BLaER1 treated with 17β-estradiol and CSF1 and Interleukin-3, amounts not matched to agents 10 nM and 100 nM (cell line): ENCODE measurements around the gene OR1N1.

Experiments used
- H3K27ac ChIP-seq, 11 experiments: shearing (Covaris generic); formaldehyde crosslinking; 2 replicates each; pipeline ENCODE4 v1.8.1; 2022
- H3K27me3 ChIP-seq, 11 experiments: shearing (Covaris generic); formaldehyde crosslinking; 2 replicates each; pipeline ENCODE4 v1.8.1; 2022
- H3K36me3 ChIP-seq, 11 experiments: shearing (Covaris generic); formaldehyde crosslinking; 2 replicates each; pipeline ENCODE4 v1.8.1; 2022
- H3K4me1 ChIP-seq, 10 experiments: shearing (Covaris generic); formaldehyde crosslinking; 2 replicates each; pipeline ENCODE4 v1.8.1; 2022
- H3K4me2 ChIP-seq, 11 experiments: shearing (Covaris generic); formaldehyde crosslinking; 2 replicates each; pipeline ENCODE4 v1.8.1; 2022
- H3K4me3 ChIP-seq, 10 experiments: shearing (Covaris generic); formaldehyde crosslinking; 2 replicates each; pipeline ENCODE4 v1.8.1; 2022
- H3K9ac ChIP-seq, 11 experiments: shearing (Covaris generic); formaldehyde crosslinking; 2 replicates each; pipeline ENCODE4 v1.8.1; 2022
- H3K9me3 ChIP-seq, 11 experiments: shearing (Covaris generic); formaldehyde crosslinking; replicated peaks in 1 of 11; 2 replicates each; pipeline ENCODE4 v1.8.1; 2022
- H4K20me1 ChIP-seq, 11 experiments: shearing (Covaris generic); formaldehyde crosslinking; 2 replicates each; pipeline ENCODE4 v1.8.1; 2022
- Cebpa-rat ChIP-seq, 11 experiments: shearing (Covaris generic); IDR thresholded peaks; 2 replicates each; pipeline ENCODE4 v1.8.1; 2022

The OR1N1 gene

DNA sequence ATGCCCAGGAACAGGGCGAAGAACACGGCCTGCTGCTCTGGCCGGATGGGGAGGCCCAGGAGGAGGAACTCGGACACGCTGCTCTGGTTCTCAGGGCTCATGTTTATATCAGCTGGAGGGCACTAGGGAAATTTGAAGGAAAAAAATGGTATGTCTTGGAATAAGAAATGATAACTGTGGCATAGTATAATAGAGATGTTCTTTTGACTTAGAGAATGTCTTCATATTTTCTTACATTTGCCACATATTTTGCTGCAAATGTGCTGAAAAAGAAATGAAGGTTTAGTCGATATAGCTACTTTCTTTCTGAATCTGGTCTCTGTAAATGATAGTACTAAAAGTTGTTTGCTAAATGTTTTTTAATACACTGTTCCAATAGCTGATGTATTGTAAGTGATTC is 49.3 kb downstream of the OR1N1 start, which contains the start of gene OR1J1:
Gene OR1J1, minus strand, starts transcription at position 101 of the 400 bp plus-strand sequence. Its CDS starts 0 bp downstream, at position 101.
- Histone ChIP-seq H3K4me1 (no peaks in the 10 kb centered on the region), H3K27me3 (no peaks in the 10 kb centered on the region), H3K4me2 (no peak within 1 kb of the TSS), H3K36me3 (no peaks in the 10 kb centered on the region), H4K20me1 (no peaks in the 10 kb centered on the region), H3K9ac (no peak within 1 kb of the TSS), H3K9me3 (no peaks in the 10 kb centered on the region), H3K4me3 (no peak within 1 kb of the TSS), H3K27ac (no peak within 1 kb of the TSS)
- no peak for TF ChIP-seq Cebpa-rat (IDR thresholded peaks at IDR 0.05)

DNA sequence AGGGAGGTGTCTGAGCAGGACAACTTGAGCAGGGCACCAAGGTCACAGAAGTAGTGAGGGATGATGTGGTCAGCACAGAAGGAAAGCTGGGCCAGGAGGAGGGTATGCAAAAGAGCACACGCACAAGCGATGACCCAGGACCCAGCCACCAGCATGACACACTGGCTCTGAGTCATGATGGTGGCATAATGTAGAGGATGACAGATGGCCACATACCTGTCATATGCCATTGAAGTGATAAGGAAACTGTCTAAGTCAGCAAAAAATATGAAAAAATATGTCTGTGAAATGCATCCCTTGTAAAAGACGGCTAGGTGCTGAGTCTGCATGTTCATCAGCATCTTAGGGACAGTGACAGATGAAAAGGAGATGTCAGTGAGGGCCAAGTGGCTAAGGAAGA is 49.7 kb downstream of the OR1N1 start:
- Histone ChIP-seq H3K4me3 (no peak overlapping the region), H3K9me3 (no peaks in the 10 kb centered on the region), H3K4me2 (no peak overlapping the region), H3K36me3 (no peaks in the 10 kb centered on the region), H3K27me3 (no peaks in the 10 kb centered on the region), H4K20me1 (no peaks in the 10 kb centered on the region), H3K27ac (no peak overlapping the region), H3K4me1 (no peaks in the 10 kb centered on the region), H3K9ac (no peak overlapping the region)
- TF ChIP-seq Cebpa-rat (IDR thresholded peaks at IDR 0.05) = no peak
